Keratinocyte (primary cell): ENCODE measurements around the gene CCT6B. TPM values are rescaled to one million over a fixed set of nuclear protein-coding genes. Genes with fewer than 3 reads are reported as not detected.
"Not testable (repeated sequence)": the region's sequence is repeated elsewhere in the genome, so short reads cannot be mapped to it uniquely, and the experiment has no call there.

Source experiments
- DNase-seq: peaks from one replicate; pipeline ENCODE4 v3.0.0-alpha.2; 2011; ENCODE audit warnings: low read depth, missing footprints, low spot score
- FAIRE-seq: peaks from 2 replicates; lab custom pipeline; 2011; peaks lifted over from hg19 to GRCh38; lab: Jason Lieb, UNC
- H2AFZ ChIP-seq: 2 replicates; pipeline ENCODE4 v1.6.0; 2012; ENCODE audit warnings: low read length, control low read depth, inconsistent platforms; ENCODE audit not compliant: control insufficient read depth
- H3K27ac ChIP-seq: 2 replicates; pipeline ENCODE4 v1.5.1; 2011; ENCODE audit warnings: low read length; ENCODE audit not compliant: control insufficient read depth, insufficient read depth
- H3K27me3 ChIP-seq: 3 replicates; pipeline ENCODE4 v1.6.0; 2011; ENCODE audit warnings: low read length; ENCODE audit not compliant: control insufficient read depth, insufficient read depth; ENCODE audit errors: extremely low read depth
- H3K36me3 ChIP-seq, 2 experiments: 2 replicates in 1 of 2; 3 replicates in 1 of 2; pipeline ENCODE4 v1.5.1; 2011; ENCODE audit warnings: low read length in 2 of 2, mild to moderate bottlenecking in 1 of 2; ENCODE audit not compliant: control insufficient read depth in 2 of 2, insufficient read depth in 2 of 2; ENCODE audit errors: extremely low read depth in 1 of 2
- H3K4me1 ChIP-seq: 3 replicates; pipeline ENCODE4 v1.5.1; 2011; ENCODE audit warnings: low read length; ENCODE audit not compliant: control insufficient read depth, insufficient read depth; ENCODE audit errors: extremely low read depth
- H3K4me2 ChIP-seq: 3 replicates; pipeline ENCODE4 v1.6.0; 2011; ENCODE audit warnings: low read depth, low read length; ENCODE audit not compliant: control insufficient read depth, insufficient read depth; ENCODE audit errors: extremely low read depth
- H3K4me3 ChIP-seq, 3 experiments: fragments of 200-600 bp in 1 of 3; sonication (generic) in 1 of 3; 2 replicates in 2 of 3; 3 replicates in 1 of 3; pipeline ENCODE4 v1.5.1; 2011 to 2016; ENCODE audit warnings: low read length in 3 of 3, mild to moderate bottlenecking in 3 of 3, control low read depth in 2 of 3, inconsistent platforms in 1 of 3, low read depth in 1 of 3, mixed read lengths in 1 of 3, mixed run types in 1 of 3, moderate library complexity in 1 of 3; ENCODE audit not compliant: control insufficient read depth in 2 of 3, insufficient read depth in 2 of 3; ENCODE audit errors: extremely low read depth in 1 of 3
- H3K79me2 ChIP-seq: 2 replicates; pipeline ENCODE4 v1.6.0; 2012; ENCODE audit warnings: low read length; ENCODE audit not compliant: control insufficient read depth, insufficient read depth
- H3K9ac ChIP-seq: 3 replicates; pipeline ENCODE4 v1.6.0; 2011; ENCODE audit warnings: low read length; ENCODE audit not compliant: control insufficient read depth, insufficient read depth; ENCODE audit errors: extremely low read depth
- H3K9me1 ChIP-seq: 3 replicates; pipeline ENCODE4 v1.6.0; 2011; ENCODE audit warnings: low read length; ENCODE audit not compliant: control insufficient read depth, insufficient read depth; ENCODE audit errors: extremely low read depth
- H3K9me3 ChIP-seq: 2 replicates; pipeline ENCODE4 v1.5.1; 2012; ENCODE audit warnings: low read depth, low read length; ENCODE audit not compliant: control insufficient read depth
- H4K20me1 ChIP-seq: 3 replicates; pipeline ENCODE4 v1.6.0; 2011; ENCODE audit warnings: low read length; ENCODE audit not compliant: control insufficient read depth, insufficient read depth; ENCODE audit errors: extremely low read depth
- CTCF ChIP-seq, 3 experiments: IDR thresholded peaks in 1 of 3; conservative IDR thresholded peaks in 1 of 3; optimal IDR thresholded peaks in 1 of 3; 2 replicates in 2 of 3; 3 replicates in 1 of 3; pipeline versions ENCODE3 to v1.5.1; 2011; ENCODE audit warnings: low read length in 3 of 3, mild to moderate bottlenecking in 3 of 3, moderate library complexity in 2 of 3, control low read depth in 1 of 3, inconsistent platforms in 1 of 3; ENCODE audit not compliant: insufficient read depth in 2 of 3; ENCODE audit errors: extremely low read depth in 1 of 3
- EZH2 ChIP-seq: IDR thresholded peaks from one replicate; pipeline ENCODE4 v1.6.1; 2012; ENCODE audit warnings: inconsistent platforms, mild to moderate bottlenecking, low read length, moderate library complexity
- dilution Hi-C: fragments of 300-500 bp; cut with MboI; formaldehyde crosslinking; loops from one replicate; pipeline ENCODE4 v1.7.0; 2020; ENCODE audit warnings: low sequenced_read_pairs; ENCODE audit not compliant: extremely low pct_ligation_motif_present
- polyA plus RNA-seq, 5 experiments: library from polyadenylated mRNA; depleted of rRNA in 3 of 5; stranded (reverse) in 3 of 5; stranded (forward) in 1 of 5; unstranded in 1 of 5; fragments of >200 nt; gene quantifications; 1 replicate in 1 of 5; 2 replicates in 3 of 5; 3 replicates in 1 of 5; pipeline versions ENCODE4 v1.2.1 to v1.2.3, GENCODE V29; 2011 to 2012; ENCODE audit warnings: missing spikeins in 2 of 5, low read depth in 1 of 5, low replicate concordance in 1 of 5

CCT6B gene
- polyA plus RNA-seq, 1 donor (not counting 4 experiments of a cell fraction or from before 2014, with no cell fraction given): 1.1 TPM

GRCh38 chr17:34958438-34958837 is 2.8 kb downstream of the CCT6B start:
- peaks cover 20% of the 10 kb centered on the region for H3K79me2 ChIP-seq
- no peak for FAIRE-seq
- no peaks in the 10 kb centered on the region for H3K27me3 ChIP-seq
- no peak overlapping the region for H3K9ac ChIP-seq
- no peaks in the 10 kb centered on the region for H3K9me1 ChIP-seq
- no peak overlapping the region for H2AFZ ChIP-seq
- peaks cover 14% of the 10 kb centered on the region for H3K4me1 ChIP-seq
- DNase-seq: no peak
- dilution Hi-C loops: no loop called here
- H3K4me2 ChIP-seq: no peak overlapping the region
- H3K4me3 ChIP-seq: no peak overlapping the region
- TF ChIP-seq CTCF (optimal IDR thresholded peaks at IDR 0.05 in 1 of 3, IDR thresholded peaks at IDR 0.05 in 1 of 3, conservative IDR thresholded peaks at IDR 0.05 in 1 of 3; ENCODE audit: extremely low read depth in 1 of 3, insufficient read depth in 2 of 3, low read length in 3 of 3) (no peak), EZH2 (no peak)
- no peak overlapping the region for H3K27ac ChIP-seq
- peaks cover 0 to 1% of the 10 kb centered on the region in 2 experiments for H3K36me3 ChIP-seq
- no peaks in the 10 kb centered on the region for H4K20me1 ChIP-seq
- no peaks in the 10 kb centered on the region for H3K9me3 ChIP-seq

DNA sequence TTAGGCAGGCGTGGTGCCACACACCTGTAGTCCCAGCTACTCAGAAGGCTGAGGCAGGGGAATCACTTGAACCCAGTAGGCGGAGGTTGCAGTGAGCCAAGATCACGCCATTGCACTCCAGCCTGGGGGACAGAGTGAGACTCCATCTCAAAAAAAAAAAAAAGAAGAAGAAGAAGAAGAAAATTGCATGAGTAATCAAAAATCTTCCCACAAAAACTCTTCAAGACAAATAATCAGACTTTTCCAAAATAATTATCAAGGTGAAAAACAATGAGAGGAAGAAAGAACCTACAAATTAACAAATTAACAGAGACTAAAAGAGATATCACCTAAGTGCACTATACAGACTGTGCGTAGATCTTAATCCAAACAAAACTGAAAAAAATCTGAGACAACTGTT is 10.5 kb downstream of the CCT6B start:
- H3K9me3 ChIP-seq, H3K79me2 ChIP-seq, FAIRE-seq, H3K27me3 ChIP-seq, H3K4me1 ChIP-seq, H3K9ac ChIP-seq, H3K9me1 ChIP-seq, H4K20me1 ChIP-seq, H2AFZ ChIP-seq, H3K27ac ChIP-seq, dilution Hi-C loops, H3K4me2 ChIP-seq, DNase-seq, H3K4me3 ChIP-seq, H3K36me3 ChIP-seq: not testable (repeated sequence)

- TF ChIP-seq EZH2: no peak
- no peak for TF ChIP-seq CTCF (optimal IDR thresholded peaks at IDR 0.05 in 1 of 3, IDR thresholded peaks at IDR 0.05 in 1 of 3, conservative IDR thresholded peaks at IDR 0.05 in 1 of 3; ENCODE audit: extremely low read depth in 1 of 3, insufficient read depth in 2 of 3, low read length in 3 of 3)
- no peak overlapping the region for H2AFZ ChIP-seq
- no peak for FAIRE-seq
- dilution Hi-C loops: no loop called here
- H3K4me1 ChIP-seq: no peaks in the 10 kb centered on the region
- no peak for DNase-seq
- H3K9me3 ChIP-seq: no peaks in the 10 kb centered on the region
- H3K4me3 ChIP-seq: no peak overlapping the region
- no peak overlapping the region for H3K27ac ChIP-seq
- H3K9me1 ChIP-seq: no peaks in the 10 kb centered on the region
- H3K27me3 ChIP-seq: no peaks in the 10 kb centered on the region
- H3K9ac ChIP-seq: no peak overlapping the region
- no peaks in the 10 kb centered on the region for H4K20me1 ChIP-seq
- H3K79me2 ChIP-seq: no peaks in the 10 kb centered on the region
- H3K36me3 ChIP-seq: no peaks in the 10 kb centered on the region
- no peak overlapping the region for H3K4me2 ChIP-seq
These were observed 31.0 kb downstream of the CCT6B start for GRCh38 chr17:34930283-34930682.
